Measurements from ENCODE around the gene SPATA46.
"Not testable (repeated sequence)": the region's sequence is repeated elsewhere in the genome, so short reads cannot be mapped to it uniquely, and the experiment has no call there.

SPATA46 gene

GRCh38 chr1:162373072-162373427 is 3.6 kb downstream of the SPATA46 start:
- DNase-seq, result no peak

DNA sequence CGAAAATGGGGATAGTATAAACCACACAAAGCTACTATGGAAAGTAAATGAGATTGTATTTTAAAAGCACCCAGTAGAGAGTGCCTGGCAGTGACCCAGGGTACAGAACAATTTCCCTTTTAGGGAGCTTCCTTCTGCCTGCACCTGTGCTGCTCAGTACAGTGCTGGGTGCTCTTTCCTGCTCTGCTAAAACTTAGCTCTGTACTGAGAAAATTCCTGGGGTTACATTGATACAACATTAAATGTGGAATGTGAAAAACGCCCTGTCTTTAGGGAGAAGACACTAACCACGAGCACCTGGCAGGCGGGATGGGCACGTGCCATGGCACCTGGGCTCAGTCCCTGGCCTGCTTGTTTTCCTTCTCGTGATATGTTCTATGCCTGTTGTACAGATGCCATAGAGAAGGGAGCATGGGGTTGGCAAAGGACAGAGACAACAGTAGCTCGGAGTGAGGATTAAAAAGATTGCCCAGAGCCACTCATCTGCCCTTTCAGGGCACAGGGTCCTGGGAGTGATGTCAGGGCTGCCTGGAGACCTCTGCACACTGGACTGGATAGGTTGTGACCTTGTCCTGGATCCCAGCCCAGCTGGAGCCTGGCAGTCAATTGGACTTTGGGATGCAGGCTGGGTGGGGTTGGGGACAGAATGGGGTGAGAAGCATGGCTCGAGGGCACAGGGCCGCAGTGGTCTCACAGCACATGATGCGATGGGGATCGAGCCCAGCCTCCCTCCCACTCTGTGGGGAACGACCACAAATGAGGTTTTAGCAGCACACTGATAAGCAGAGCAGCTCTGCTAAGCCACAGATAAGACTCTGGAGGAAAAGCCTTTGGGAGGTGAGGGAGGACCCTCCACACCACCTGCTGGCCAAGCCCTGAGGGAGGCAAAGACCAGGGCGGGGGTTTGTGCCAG is 4.2 kb downstream of the SPATA46 start:
- DNase-seq, result no peak

- DNase-seq, result no peak
Measured at GRCh38 chr1:162371611-162372010, 5.0 kb downstream of the SPATA46 start.

DNA sequence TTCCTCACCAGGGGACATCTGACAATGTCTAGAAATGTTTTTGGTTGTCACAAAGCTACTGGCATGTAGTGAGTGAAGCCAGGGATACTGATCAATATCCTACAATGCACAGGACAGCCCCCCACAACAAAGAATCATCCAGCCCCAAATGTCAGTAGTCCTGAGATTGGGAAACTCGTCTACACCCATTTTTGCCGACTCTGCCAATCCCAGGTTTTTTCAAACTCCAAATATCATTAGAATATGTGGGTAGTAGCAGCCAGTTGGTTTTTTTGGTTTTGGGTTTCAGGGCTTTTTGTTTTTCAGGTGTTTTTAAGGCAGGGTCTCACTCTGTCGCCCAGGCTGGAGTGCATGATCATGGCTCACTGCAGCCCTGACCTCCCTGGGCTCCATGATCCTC is 5.9 kb downstream of the SPATA46 start:
- no peak for DNase-seq

DNA sequence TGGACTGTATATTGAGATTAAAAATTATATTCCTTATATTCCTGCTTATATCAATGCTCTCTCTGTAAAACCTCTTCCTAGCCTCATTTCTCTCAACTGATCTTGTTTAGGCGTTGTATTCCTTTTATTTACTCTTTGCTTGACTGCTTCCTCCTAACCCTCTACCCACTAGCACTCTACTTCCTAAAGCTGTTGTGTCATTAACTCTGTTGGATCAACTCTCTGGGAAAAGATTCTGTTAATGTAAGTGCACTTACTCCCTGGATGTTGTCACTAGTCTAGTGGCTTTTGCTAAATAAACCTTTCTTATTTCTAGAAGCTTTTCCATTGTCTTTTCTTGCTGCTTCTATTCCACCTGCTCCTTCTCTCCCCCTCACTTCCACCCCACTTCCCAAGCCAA is 6.5 kb downstream of the SPATA46 start:
- no peak for DNase-seq

- no peak for DNase-seq
Measured at GRCh38 chr1:162369571-162369970, 7.1 kb downstream of the SPATA46 start.

DNA sequence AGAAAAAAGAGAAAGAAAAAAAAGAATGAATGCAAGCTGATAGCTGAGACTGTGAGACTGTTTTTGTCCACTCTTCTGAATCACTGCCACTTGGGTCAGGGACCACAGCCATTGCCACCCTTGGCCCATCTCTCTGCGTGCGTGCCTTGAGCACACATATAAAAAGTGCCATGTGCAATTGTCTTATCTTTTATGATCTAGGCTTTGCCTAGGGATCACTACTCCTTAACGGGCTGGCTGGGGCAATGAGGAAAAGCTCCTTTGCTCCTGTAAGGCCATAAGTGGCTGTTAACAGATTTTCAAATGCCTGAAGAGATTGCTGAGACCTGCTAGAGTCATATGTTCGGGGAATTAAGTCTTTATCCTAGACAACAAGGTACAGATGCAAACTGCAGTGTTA is 8.2 kb downstream of the SPATA46 start:
- DNase-seq, result no peak

DNA sequence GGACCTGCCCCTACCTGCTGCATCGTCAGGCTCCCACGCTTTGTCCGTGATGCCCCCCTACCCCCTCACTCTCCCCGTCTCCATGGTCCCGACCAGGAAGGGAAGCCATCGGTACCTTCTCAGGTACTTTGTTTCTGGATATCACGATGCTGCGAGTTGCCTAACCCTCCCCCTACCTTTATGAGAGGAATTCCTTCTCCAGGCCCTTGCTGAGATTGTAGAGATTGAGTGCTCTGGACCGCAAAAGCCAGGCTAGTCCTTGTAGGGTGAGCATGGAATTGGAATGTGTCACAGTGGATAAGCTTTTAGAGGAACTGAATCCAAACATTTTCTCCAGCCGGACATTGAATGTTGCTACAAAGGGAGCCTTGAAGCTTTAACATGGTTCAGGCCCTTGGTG is 8.9 kb downstream of the SPATA46 start:
- DNase-seq, result no peak

DNA sequence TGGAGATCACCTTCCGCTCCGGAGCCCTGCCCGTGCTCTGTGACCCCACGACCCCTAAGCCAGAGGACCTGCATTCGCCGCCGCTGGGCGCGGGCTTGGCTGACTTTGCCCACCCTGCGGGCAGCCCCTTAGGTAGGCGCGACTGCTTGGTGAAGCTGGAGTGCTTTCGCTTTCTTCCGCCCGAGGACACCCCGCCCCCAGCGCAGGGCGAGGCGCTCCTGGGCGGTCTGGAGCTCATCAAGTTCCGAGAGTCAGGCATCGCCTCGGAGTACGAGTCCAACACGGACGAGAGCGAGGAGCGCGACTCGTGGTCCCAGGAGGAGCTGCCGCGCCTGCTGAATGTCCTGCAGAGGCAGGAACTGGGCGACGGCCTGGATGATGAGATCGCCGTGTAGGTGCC is 9.6 kb downstream of the SPATA46 start:
- no peak for DNase-seq

GRCh38 chr1:162366671-162367070 is 10.0 kb downstream of the SPATA46 start:
- no peak for DNase-seq

GRCh38 chr1:162366149-162366548 is 10.5 kb downstream of the SPATA46 start:
- DNase-seq, result no peak

DNA sequence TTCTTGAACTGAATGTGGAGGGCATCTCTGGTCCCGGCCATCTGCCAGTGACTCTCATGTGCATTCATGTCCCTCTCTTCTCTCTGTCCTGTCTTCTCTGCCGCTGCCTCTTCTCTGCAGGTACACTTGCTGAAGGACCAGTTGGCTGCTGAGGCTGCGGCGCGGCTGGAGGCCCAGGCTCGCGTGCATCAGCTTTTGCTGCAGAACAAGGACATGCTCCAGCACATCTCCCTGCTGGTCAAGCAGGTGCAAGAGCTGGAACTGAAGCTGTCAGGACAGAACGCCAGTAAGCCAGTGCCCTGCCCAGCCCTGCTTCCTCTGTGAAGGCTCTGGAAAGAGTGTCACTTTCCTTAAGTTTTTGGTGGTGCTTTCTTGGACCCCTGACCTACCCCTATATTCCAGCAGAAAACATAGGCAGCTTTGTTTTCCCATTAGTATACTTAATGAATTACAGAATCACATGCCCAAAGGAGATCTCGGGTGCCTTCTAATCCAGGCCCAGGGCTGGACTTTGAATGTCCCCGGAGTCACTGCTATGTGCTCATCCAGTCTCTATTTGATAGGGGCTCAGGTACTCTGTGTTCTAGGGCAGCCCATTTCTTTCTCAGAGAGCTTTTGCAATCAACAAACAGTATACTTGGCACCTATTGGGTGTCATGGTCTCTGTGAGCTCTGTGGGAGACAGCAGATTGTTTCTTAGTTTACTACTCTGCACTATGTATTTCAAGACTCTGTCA is 11.2 kb downstream of the SPATA46 start:
- DNase-seq, result no peak

- DNase-seq, result no peak
Measured at GRCh38 chr1:162364498-162364897, 12.2 kb downstream of the SPATA46 start.

DNA sequence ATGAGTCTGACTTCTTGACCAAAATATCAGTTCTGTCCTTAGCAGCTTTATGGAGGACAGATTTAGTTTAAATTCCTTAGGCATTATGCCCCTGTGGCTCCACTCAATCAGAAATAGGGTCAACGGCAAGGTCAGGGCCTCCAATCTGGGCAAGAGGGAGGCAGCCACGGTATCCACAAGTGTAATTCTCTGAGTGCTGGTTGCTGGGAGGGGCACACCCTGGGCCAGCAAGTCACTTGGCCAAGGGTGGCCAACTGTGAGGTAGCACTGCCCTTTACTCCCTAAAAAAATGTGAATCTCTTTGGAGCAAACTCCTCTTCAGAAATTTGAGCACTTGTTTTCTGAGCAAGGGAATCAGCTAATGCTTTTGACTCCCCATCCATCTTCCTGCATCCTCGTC is 12.8 kb downstream of the SPATA46 start:
- DNase-seq, result no peak

DNA sequence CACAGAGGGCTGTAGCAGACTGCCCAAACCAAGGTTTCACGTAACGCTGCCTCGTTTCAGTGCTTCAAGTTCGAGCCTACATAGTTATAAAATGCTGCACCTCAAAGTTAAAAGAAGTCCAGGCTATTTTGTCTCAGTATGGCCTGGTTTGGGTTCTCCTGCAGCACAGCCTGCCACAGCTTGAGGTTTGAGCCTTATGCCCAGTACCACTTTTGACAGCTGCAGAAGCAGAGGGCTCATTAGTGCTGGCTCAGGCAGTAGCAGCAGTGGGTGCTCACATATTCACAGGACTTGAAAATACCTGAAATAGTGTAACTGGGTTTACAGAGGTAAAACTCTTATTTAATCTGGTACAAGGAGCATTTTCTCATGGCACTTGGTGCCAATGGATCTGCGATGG is 15.3 kb downstream of the SPATA46 start:
- no peak for DNase-seq

- no peak for DNase-seq
Measured at GRCh38 chr1:162360874-162361260, 15.8 kb downstream of the SPATA46 start.

- DNase-seq, result no peak
Measured at GRCh38 chr1:162360237-162360873, 16.3 kb downstream of the SPATA46 start.

- DNase-seq, result no peak
Measured at GRCh38 chr1:162359523-162360236, 17.0 kb downstream of the SPATA46 start.

- DNase-seq, result no peak
Measured at GRCh38 chr1:162358928-162359327, 17.7 kb downstream of the SPATA46 start.

- DNase-seq, result no peak
Measured at GRCh38 chr1:162357681-162358266, 18.9 kb downstream of the SPATA46 start.

DNA sequence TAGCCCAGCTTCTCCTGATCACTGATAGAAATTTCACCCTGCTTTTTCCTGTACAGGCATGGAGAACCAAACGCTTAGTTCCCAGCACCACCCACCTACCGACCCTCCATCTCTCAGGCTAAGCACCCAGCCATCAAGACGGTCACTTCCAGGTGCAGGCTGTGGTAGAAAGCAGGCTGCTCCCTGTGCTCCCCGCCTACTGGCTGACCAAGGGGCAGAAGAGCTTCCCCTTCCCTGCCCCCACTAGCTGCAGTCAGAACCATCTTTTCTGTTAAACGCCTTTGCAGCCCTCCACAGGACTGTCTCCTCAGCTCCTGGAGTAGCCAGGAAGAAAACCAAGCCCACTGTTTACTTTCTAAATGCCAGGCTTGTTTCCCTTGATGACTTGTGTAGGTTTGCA is 23.0 kb downstream of the SPATA46 start:
- no peak for DNase-seq

DNA sequence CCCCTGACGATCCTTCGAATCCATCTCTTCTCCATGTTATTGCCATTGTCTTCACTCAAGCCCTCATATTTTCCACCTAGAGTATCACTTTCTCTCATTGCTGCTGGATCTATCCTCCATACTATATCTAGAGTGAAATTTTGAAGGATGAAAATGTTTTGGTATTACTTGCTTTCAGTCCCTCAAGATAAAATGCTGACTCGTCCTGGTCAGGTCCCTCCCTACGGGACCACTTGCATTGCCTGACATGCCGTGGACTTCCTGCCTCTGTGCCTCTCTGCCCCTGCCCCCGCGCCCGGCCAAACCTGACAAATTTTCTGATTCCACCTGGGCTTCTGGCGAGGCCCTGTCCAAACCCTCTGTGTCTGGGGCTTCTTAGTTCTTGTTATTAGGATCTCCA is 23.6 kb downstream of the SPATA46 start:
- DNase-seq, result no peak

GRCh38 chr1:162351874-162352273 is 24.8 kb downstream of the SPATA46 start:
- DNase-seq, result not testable (repeated sequence)
